ENCODE data around the gene EOMES.

DNA sequence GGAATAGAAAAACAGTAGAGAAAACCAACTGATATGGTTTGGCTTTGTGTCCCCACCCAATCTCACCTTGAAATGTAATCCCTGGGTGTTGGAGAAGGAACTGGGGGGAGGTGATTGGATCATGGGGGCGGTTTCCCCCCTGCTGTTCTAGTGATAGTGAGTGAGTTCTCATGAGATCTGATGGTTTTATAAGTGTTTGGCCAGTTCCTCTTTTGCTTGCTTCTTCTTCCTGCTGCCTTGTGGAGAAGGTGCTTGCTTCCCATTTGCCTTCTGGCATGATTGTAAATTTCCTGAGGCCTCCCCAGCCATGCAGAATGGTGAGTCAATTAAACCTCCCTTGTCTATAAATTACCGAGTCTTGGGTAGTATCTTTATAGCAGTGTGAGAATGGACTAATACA is 48.4 kb downstream of the EOMES start:
- TF ChIP-seq, protein P1, sequence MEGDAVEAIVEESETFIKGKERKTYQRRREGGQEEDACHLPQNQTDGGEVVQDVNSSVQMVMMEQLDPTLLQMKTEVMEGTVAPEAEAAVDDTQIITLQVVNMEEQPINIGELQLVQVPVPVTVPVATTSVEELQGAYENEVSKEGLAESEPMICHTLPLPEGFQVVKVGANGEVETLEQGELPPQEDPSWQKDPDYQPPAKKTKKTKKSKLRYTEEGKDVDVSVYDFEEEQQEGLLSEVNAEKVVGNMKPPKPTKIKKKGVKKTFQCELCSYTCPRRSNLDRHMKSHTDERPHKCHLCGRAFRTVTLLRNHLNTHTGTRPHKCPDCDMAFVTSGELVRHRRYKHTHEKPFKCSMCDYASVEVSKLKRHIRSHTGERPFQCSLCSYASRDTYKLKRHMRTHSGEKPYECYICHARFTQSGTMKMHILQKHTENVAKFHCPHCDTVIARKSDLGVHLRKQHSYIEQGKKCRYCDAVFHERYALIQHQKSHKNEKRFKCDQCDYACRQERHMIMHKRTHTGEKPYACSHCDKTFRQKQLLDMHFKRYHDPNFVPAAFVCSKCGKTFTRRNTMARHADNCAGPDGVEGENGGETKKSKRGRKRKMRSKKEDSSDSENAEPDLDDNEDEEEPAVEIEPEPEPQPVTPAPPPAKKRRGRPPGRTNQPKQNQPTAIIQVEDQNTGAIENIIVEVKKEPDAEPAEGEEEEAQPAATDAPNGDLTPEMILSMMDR (conservative IDR thresholded peaks at IDR 0.05; ENCODE audit: low read depth, low read length): no peak
- TF ChIP-seq POLR2A (IDR thresholded peaks at IDR 0.05; ENCODE audit: low read depth, low read length): no peak
- no peak for TF ChIP-seq RAD21 (IDR thresholded peaks at IDR 0.05; ENCODE audit: low read length)
